OCI-LY1 (cell line): ENCODE results near the gene LELP1.
"Not testable (repeated sequence)": the region's sequence is repeated elsewhere in the genome, so short reads cannot be mapped to it uniquely, and the experiment has no call there.

Source experiments
- EZH2 ChIP-seq: fragments of 200-600 bp; sonication (generic), shearing (Covaris generic); IDR thresholded peaks from 2 replicates; pipeline ENCODE4 v1.8.0; 2017; ENCODE audit warnings: borderline replicate concordance, mixed run types, mild to moderate bottlenecking, antibody characterized with exemption, low read length, moderate library complexity, mixed read lengths
- TF ChIP-seq, protein P1 (sequence below): fragments of 200-600 bp; sonication (generic), shearing (Covaris generic); IDR thresholded peaks from 2 replicates; pipeline ENCODE4 v1.5.1; 2017; ENCODE audit warnings: mild to moderate bottlenecking, antibody characterized with exemption, low read length, moderate library complexity, mixed read lengths

DNA sequence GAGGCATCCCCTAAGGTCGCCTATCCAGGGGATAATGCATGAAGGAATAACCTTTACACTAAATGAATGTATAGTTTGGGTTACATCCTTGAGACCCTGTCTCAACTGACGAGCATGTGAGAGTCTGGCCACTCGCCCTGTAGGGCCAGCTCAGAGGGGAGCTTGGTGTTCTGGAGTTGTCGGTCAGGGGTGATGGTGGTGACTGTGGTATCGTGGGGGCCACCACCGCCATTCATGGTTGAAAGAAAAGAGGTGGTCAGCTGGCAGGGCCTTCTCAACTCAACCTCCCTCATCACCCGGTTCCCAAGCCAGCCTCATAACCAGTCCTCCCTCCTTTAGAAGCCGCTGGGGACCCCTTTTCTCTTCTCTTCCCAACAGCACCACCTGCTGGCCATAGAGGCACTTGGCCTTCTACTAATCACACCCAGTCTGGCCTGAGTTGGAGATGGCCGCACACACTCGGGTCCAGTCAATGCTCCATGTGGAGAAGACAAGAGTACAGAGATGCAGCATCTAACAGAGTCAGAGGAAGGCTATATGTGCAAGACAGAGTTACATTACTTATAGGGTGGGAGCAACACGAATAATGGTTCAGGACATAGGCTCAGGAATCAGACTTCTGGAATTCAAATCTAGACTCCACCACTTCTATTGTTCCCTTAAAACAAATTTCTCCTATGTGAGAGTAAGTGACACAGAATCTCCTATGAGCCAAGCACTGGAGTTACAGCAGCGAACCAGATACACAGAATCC is 26.0 kb downstream of the LELP1 start:
- TF ChIP-seq, protein P1, sequence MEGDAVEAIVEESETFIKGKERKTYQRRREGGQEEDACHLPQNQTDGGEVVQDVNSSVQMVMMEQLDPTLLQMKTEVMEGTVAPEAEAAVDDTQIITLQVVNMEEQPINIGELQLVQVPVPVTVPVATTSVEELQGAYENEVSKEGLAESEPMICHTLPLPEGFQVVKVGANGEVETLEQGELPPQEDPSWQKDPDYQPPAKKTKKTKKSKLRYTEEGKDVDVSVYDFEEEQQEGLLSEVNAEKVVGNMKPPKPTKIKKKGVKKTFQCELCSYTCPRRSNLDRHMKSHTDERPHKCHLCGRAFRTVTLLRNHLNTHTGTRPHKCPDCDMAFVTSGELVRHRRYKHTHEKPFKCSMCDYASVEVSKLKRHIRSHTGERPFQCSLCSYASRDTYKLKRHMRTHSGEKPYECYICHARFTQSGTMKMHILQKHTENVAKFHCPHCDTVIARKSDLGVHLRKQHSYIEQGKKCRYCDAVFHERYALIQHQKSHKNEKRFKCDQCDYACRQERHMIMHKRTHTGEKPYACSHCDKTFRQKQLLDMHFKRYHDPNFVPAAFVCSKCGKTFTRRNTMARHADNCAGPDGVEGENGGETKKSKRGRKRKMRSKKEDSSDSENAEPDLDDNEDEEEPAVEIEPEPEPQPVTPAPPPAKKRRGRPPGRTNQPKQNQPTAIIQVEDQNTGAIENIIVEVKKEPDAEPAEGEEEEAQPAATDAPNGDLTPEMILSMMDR = peak; percentile 51
- not testable (repeated sequence) for TF ChIP-seq EZH2
